PC-3 (cell line): ENCODE measurements around the gene COG5. TPM values are rescaled to one million over a fixed set of nuclear protein-coding genes. Genes with fewer than 3 reads are reported as not detected.
A peak's percentile ranks its signal among the peaks of the same experiment; 100 is the strongest.

Source experiments
- ATAC-seq: fragments of 200-7000 bp; cut with Tn5 transposase; 2 replicates; pipeline ENCODE4 v1.9.1; 2020; ENCODE audit warnings: mild to moderate bottlenecking, moderate library complexity
- BruUV-seq: library from RNA; stranded (reverse); fragments of 400-500 nt; replicated peaks from 2 replicates; lab custom pipeline; 2021; lab: Mats Ljungman, UMichigan
- CTCF ChIA-PET: fragments of 300-600 bp; sonication (Branson Sonifier 250); formaldehyde crosslinking; loops from one replicate; lab custom pipeline; 2022; ENCODE audit warnings: antibody characterized with exemption; lab: Charles Lee
- POLR2A ChIA-PET: fragments of 300-600 bp; sonication (Branson Sonifier 250); formaldehyde crosslinking; loops from one replicate; lab custom pipeline; 2022; ENCODE audit warnings: antibody characterized with exemption; ENCODE audit not compliant: unreplicated experiment; lab: Charles Lee
- DNase-seq: peaks from one replicate; pipeline ENCODE4 v3.0.0-alpha.2; 2015
- H2AFZ ChIP-seq: fragments of 300-600 bp; sonication (generic); 2 replicates; pipeline ENCODE4 v1.6.0; 2016; ENCODE audit warnings: antibody characterized with exemption, low read length
- H3F3A ChIP-seq: fragments of 300-600 bp; sonication (generic); one replicate; pipeline ENCODE4 v1.6.0; 2017; ENCODE audit warnings: antibody characterized with exemption, low read length, control low read depth, mild to moderate bottlenecking; ENCODE audit not compliant: unreplicated experiment
- H3K27ac ChIP-seq: fragments of 300-600 bp; sonication (generic); 2 replicates; pipeline ENCODE4 v1.5.1; 2016; ENCODE audit warnings: mild to moderate bottlenecking, low read length
- H3K27me3 ChIP-seq: fragments of 300-600 bp; sonication (generic); 2 replicates; pipeline ENCODE4 v1.6.1; 2016; ENCODE audit warnings: low read length, mixed read lengths
- H3K36me3 ChIP-seq: fragments of 300-600 bp; sonication (generic); 2 replicates; pipeline ENCODE4 v1.6.1; 2016; ENCODE audit warnings: low read depth, mixed run types, low read length, mixed read lengths
- H3K4me1 ChIP-seq: fragments of 300-600 bp; sonication (generic); 2 replicates; pipeline ENCODE4 v1.5.1; 2016; ENCODE audit warnings: low read length; ENCODE audit not compliant: insufficient read depth
- H3K4me2 ChIP-seq: fragments of 300-600 bp; sonication (generic); 2 replicates; pipeline ENCODE4 v1.6.0; 2016; ENCODE audit warnings: low read length
- H3K4me3 ChIP-seq: fragments of 300-600 bp; sonication (generic); 2 replicates; pipeline ENCODE4 v1.5.1; 2016; ENCODE audit warnings: mild to moderate bottlenecking, low read length, mixed read lengths
- H3K79me2 ChIP-seq: fragments of 300-600 bp; sonication (generic); 2 replicates; pipeline ENCODE4 v1.6.1; 2017; ENCODE audit warnings: low read length, mixed read lengths
- H3K9ac ChIP-seq: fragments of 300-600 bp; sonication (generic); 2 replicates; pipeline ENCODE4 v1.6.0; 2016; ENCODE audit warnings: mild to moderate bottlenecking, low read length
- H3K9me2 ChIP-seq: fragments of 300-600 bp; sonication (generic); replicated peaks from 2 replicates; pipeline ENCODE4 v1.6.1; 2016; ENCODE audit warnings: mixed run types, low read length, mixed read lengths
- H3K9me3 ChIP-seq: fragments of 300-600 bp; sonication (generic); 2 replicates; pipeline ENCODE4 v1.6.1; 2016; ENCODE audit warnings: low read length, mixed read lengths
- H4K20me1 ChIP-seq: fragments of 300-600 bp; sonication (generic); 2 replicates; pipeline ENCODE4 v1.6.1; 2016; ENCODE audit warnings: low read length, mixed read lengths
- EZH2 ChIP-seq: fragments of 300-600 bp; sonication (generic); IDR thresholded peaks from one replicate; pipeline ENCODE4 v1.6.1; 2017; ENCODE audit warnings: antibody characterized with exemption, mild to moderate bottlenecking, low read length; ENCODE audit not compliant: unreplicated experiment
- EZH2phosphoT487 ChIP-seq: fragments of 300-600 bp; sonication (generic); IDR thresholded peaks from 2 replicates; pipeline ENCODE4 v1.6.1; 2018; ENCODE audit warnings: mild to moderate bottlenecking, antibody characterized with exemption, low read length, borderline replicate concordance
- intact Hi-C: fragments of 100-400 bp; cut with micrococcal nuclease; formaldehyde crosslinking; loops from 2 replicates; pipeline ENCODE4 v1.9.0; 2023
- total RNA-seq: library from RNA; depleted of rRNA; stranded (reverse); fragments of >200 nt; gene quantifications from 2 replicates; pipeline ENCODE4 v1.2.3, GENCODE V29; 2014
- TF ChIP-seq, protein P1 (sequence below): fragments of 300-600 bp; sonication (generic); conservative IDR thresholded peaks from 2 replicates; pipeline ENCODE4 v1.5.1; 2017; ENCODE audit warnings: antibody characterized with exemption, low read depth, mild to moderate bottlenecking, low read length

COG5 gene
- total RNA-seq, 1 experiment from 2014 or later = 51.7 TPM

DNA sequence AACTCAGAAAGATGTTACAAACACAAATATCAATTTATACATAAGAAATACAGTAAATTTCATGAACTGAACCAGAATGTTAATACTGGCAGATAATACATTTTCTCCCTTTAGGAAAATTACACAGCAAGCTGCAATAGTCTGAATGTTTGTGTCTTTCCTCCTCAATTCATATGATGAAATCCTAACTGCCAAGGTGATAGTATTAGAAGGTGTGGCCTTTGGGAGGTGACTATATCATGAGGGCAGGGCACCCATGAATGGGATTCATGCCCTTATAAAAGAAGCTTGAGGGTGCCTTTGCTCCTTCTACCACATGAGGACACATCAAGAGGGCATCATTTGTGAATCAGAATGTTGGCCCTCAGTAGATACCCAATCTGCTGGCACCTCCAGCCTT is 158.2 kb downstream of the COG5 start:
- DNase-seq (peak; percentile 55), ATAC-seq (peak; percentile 65)
- TF ChIP-seq, protein P1, sequence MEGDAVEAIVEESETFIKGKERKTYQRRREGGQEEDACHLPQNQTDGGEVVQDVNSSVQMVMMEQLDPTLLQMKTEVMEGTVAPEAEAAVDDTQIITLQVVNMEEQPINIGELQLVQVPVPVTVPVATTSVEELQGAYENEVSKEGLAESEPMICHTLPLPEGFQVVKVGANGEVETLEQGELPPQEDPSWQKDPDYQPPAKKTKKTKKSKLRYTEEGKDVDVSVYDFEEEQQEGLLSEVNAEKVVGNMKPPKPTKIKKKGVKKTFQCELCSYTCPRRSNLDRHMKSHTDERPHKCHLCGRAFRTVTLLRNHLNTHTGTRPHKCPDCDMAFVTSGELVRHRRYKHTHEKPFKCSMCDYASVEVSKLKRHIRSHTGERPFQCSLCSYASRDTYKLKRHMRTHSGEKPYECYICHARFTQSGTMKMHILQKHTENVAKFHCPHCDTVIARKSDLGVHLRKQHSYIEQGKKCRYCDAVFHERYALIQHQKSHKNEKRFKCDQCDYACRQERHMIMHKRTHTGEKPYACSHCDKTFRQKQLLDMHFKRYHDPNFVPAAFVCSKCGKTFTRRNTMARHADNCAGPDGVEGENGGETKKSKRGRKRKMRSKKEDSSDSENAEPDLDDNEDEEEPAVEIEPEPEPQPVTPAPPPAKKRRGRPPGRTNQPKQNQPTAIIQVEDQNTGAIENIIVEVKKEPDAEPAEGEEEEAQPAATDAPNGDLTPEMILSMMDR = no peak
- TF ChIP-seq EZH2 (no peak), EZH2phosphoT487 (no peak)
- ChIA-PET POLR2A (no interaction called here), CTCF (no interaction called here)
- H2AFZ ChIP-seq = no peak overlapping the region
- no peaks in the 10 kb centered on the region for H3K27me3 ChIP-seq
- H3K27ac ChIP-seq = peak overlapping the region; percentile 11
- no peak overlapping the region for H3K4me3 ChIP-seq
- intact Hi-C loops = no loop called here
- no peaks in the 10 kb centered on the region for H3K9me2 ChIP-seq
- H3K9ac ChIP-seq = no peak overlapping the region
- peaks cover 19% of the 10 kb centered on the region for H3K4me1 ChIP-seq
- peak overlapping the region; percentile 72 for H3K4me2 ChIP-seq
- H4K20me1 ChIP-seq = no peaks in the 10 kb centered on the region
- no TSS peak for BruUV-seq
- no peaks in the 10 kb centered on the region for H3K36me3 ChIP-seq
- no peaks in the 10 kb centered on the region for H3F3A ChIP-seq
- H3K79me2 ChIP-seq = no peaks in the 10 kb centered on the region
- no peaks in the 10 kb centered on the region for H3K9me3 ChIP-seq

DNA sequence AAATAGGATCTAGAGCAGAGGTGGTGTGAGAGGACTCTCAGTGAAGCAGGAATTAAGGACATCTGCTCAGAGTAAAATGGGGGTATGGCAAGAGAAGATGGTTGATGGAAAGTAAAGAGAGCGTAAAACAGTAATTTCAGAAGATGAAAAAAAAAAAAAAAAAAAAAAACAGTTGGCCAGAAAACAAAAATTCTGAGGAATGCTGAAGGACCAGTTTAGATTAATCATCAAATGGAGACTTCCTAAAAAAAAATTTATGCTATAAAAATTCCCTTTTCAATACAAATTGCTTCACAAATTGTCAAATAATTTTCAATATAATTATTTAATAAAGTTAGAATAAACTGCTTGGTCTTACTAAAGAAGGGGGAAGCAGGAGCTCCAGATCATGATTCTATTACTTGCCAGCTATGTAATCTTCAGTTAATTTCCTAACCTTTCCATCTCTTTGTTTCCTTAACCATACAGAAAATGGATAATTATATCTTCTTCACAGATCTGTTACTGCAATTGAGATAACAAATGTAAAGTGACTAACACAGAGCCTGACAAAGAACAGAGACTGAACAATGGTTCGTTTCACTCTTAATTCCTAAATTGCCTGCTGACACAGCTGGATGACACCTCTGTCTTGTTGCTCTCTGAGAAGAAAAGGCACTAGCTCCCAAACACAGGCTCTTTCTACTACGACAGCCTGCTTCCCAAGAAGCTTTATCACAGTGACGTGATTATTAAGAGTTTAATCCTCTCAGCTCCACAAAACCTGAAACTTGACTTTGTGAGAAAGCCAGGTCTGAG is 158.8 kb downstream of the COG5 start:
- H3K4me3 ChIP-seq = no peak overlapping the region

More for the DNA sequence above, 158.8 kb downstream of the COG5 start:
- ATAC-seq (no peak; the same call in 1 of the 2 replicates), DNase-seq (peak; percentile 53)
- ChIA-PET CTCF (no interaction called here), POLR2A (interaction anchor here (0.7 kb wide), 1 partner anchor 24 kb away, joined by 13 read pairs; no protein-coding TSS in a partner anchor)
- H4K20me1 ChIP-seq = no peaks in the 10 kb centered on the region
- intact Hi-C loops = no loop called here
- no peaks in the 10 kb centered on the region for H3F3A ChIP-seq
- H3K79me2 ChIP-seq = no peaks in the 10 kb centered on the region
- peaks cover 19% of the 10 kb centered on the region for H3K4me1 ChIP-seq
- H3K27ac ChIP-seq = peak overlapping the region; percentile 11
- no peaks in the 10 kb centered on the region for H3K36me3 ChIP-seq
- H3K4me2 ChIP-seq = peak overlapping the region; percentile 72
- no peak overlapping the region for H2AFZ ChIP-seq
- H3K27me3 ChIP-seq = no peaks in the 10 kb centered on the region
- no peak for TF ChIP-seq EZH2
- TF ChIP-seq, protein P1 = no peak
- no peak for TF ChIP-seq EZH2phosphoT487
- no peaks in the 10 kb centered on the region for H3K9me3 ChIP-seq
- H3K9ac ChIP-seq = no peak overlapping the region
- BruUV-seq = TSS peak; percentile 56
- H3K9me2 ChIP-seq = no peaks in the 10 kb centered on the region
